Omental fat pad (tissue), 4 donors: Measurements from ENCODE around the gene ERI2. TPM values are rescaled to one million over a fixed set of nuclear protein-coding genes. Genes with fewer than 3 reads are reported as not detected.

Experiments
- ATAC-seq: fragments of 150-250 bp; one replicate; pipeline ENCODE4 v1.9.1; 2016; ENCODE audit warnings: mild to moderate bottlenecking, moderate library complexity; ENCODE audit not compliant: low FRiP score
- DNase-seq: peaks from one replicate; pipeline ENCODE4 v3.0.0-alpha.2; 2019; ENCODE audit warnings: low spot score
- CTCF ChIP-seq, 3 donors: fragments of 450-650 bp; IDR thresholded peaks; one replicate each; pipeline ENCODE4 v1.5.1; 2016 to 2017; ENCODE audit warnings: antibody characterized with exemption in 3 of 3, mild to moderate bottlenecking in 3 of 3, moderate library complexity in 2 of 3
- total RNA-seq, 4 donors: library from RNA; depleted of rRNA; stranded (reverse); fragments of >200 nt; gene quantifications; one replicate each; pipeline ENCODE4 v1.1.0, GENCODE V29; 2016

The ERI2 gene
- total RNA-seq, 4 donors from 2014 or later, result 7.7 to 16.3 (median 12.9) TPM

- DNase-seq (peak; percentile 89), ATAC-seq (peak; percentile 46)
- peak in 2 of 3 donors; percentile 86 to 94 for TF ChIP-seq CTCF (IDR thresholded peaks at IDR 0.05)
These were observed 43.5 kb upstream of the ERI2 start for GRCh38 chr16:20849589-20850390.

GRCh38 chr16:20847550-20847949, 41.3 kb upstream of the ERI2 start:
- no peak for TF ChIP-seq CTCF (IDR thresholded peaks at IDR 0.05)
- ATAC-seq, result no peak
- no peak for DNase-seq

- no peak for DNase-seq
- ATAC-seq, result no peak
These were observed 40.3 kb upstream of the ERI2 start for GRCh38 chr16:20846551-20846950.

GRCh38 chr16:20846030-20846429, 39.8 kb upstream of the ERI2 start:
- DNase-seq (no peak), ATAC-seq (no peak)
- TF ChIP-seq CTCF (IDR thresholded peaks at IDR 0.05), result no peak

More at GRCh38 chr16:20846551-20846950, 40.3 kb upstream of the ERI2 start:
- TF ChIP-seq CTCF (IDR thresholded peaks at IDR 0.05), result no peak

- no peak for TF ChIP-seq CTCF (IDR thresholded peaks at IDR 0.05)
- DNase-seq (no peak), ATAC-seq (no peak)
These were observed 38.3 kb upstream of the ERI2 start for GRCh38 chr16:20844588-20844987.

GRCh38 chr16:20844054-20844453, 37.8 kb upstream of the ERI2 start:
- ATAC-seq, result no peak
- no peak for TF ChIP-seq CTCF (IDR thresholded peaks at IDR 0.05)
- DNase-seq, result no peak

GRCh38 chr16:20839504-20839903, 33.2 kb upstream of the ERI2 start:
- ATAC-seq (no peak), DNase-seq (no peak)
- no peak for TF ChIP-seq CTCF (IDR thresholded peaks at IDR 0.05)
